SKM-1 treated with dmso at 0.1 percent for 144 hours (cell line): Measurements from ENCODE around the gene IFNAR2.
A peak's percentile ranks its signal among the peaks of the same experiment; 100 is the strongest.

Experiments used
- DNase-seq: peaks from one replicate; lab custom pipeline; 2025; ENCODE audit not compliant: unreplicated experiment; lab: John Stamatoyannopoulos, UW

The IFNAR2 gene

GRCh38 chr21:33266050-33266788 is 36.5 kb downstream of the IFNAR2 start, which contains the start of gene IL10RB:
Gene IL10RB (plus strand): TSS chr21:33266367. CDS start chr21:33266466, 99 bp downstream.
- peak; percentile 52 for DNase-seq

GRCh38 chr21:33266789-33267135 is 37.0 kb downstream of the IFNAR2 start:
- no peak for DNase-seq

- no peak for DNase-seq
These were observed 37.5 kb downstream of the IFNAR2 start for GRCh38 chr21:33267250-33267649.

DNA sequence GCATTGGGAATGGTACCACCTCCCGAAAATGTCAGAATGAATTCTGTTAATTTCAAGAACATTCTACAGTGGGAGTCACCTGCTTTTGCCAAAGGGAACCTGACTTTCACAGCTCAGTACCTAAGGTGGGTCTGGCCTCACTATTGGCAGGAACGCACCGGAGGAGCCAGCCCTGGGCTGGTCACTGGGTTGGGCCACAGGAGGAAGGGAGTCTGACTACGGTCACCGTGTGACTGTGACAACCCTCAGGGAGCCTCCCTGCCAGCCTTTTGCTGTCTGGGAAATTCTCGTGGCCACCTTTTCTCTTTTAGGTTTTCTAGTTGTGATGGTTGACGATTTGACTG is 38.6 kb downstream of the IFNAR2 start:
- no peak for DNase-seq

DNA sequence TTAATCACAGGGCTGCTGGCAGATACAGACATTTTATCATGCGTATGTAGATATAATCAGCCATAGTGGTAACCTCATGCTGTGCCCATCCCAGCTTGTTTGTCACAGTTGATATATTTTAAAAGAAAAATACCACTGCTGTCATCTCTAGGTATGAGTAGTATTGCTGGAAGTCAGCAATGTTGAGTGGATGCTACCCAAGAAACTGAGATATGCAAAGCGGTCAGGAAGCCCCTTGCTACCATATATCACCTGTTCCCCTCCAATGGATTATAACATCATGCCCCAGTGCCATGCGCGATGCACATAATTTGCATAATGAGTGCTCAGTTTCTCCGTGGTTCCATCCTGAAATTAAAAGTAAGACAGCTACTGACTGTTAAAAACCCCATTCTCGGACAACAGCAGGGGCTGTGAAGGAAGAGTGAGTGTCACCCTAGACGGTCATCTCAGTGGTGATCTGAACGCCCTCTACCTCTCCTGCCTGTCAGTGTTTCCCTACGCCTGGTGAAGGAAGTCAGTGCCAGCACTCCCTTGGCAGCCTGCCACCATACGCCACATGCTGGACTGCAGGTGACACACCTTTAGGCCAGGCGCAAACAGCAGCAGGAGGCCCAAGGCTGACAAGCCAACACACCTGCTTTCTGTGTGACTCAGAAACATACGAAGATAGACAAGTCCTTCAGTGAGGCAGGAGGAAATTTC is 39.2 kb downstream of the IFNAR2 start:
- DNase-seq: no peak

DNA sequence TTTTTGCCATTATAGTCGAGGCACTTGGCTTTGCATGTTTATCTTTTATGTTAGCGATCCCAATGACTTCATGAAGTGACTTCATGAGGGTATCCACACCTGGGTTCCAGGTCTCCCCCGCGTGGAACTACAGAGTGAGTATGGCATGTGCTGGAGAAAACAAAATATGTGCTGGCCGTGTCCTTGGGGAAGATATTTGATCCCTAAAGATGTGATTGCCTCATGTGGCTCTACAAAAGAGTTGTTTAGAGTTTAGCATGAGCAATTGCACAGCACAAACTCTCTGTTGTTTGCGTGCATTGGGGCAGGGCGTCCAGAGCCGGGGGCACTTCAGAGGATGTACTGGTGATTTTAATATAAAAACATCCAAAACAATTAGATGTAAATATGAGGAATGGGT is 41.2 kb downstream of the IFNAR2 start:
- no peak for DNase-seq

DNA sequence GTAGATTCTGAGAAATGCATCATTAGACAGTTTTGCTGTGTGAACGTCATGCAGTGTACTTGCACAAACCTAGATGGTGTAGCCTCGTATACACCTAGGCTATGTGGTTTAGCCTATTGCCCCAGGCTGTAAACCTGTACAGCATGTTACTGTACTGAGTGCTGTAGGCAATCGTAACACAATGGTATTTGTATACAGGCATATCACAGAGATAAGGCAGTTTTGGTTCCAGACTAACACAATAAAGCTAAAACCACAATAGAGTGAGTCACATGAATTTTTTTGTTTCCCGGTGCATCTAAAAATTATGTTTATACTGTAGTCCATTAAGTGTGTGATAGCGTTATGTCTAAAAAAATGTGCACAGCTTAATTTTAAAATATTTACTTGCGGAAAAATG is 43.3 kb downstream of the IFNAR2 start:
- DNase-seq: no peak

- DNase-seq: no peak
These were observed 49.0 kb downstream of the IFNAR2 start for GRCh38 chr21:33278721-33279120.

GRCh38 chr21:33279330-33279820 is 49.6 kb downstream of the IFNAR2 start:
- DNase-seq: no peak
